ENCODE data around the gene GIGYF2.
"Not testable (repeated sequence)": the region's sequence is repeated elsewhere in the genome, so short reads cannot be mapped to it uniquely, and the experiment has no call there.

GIGYF2 gene

DNA sequence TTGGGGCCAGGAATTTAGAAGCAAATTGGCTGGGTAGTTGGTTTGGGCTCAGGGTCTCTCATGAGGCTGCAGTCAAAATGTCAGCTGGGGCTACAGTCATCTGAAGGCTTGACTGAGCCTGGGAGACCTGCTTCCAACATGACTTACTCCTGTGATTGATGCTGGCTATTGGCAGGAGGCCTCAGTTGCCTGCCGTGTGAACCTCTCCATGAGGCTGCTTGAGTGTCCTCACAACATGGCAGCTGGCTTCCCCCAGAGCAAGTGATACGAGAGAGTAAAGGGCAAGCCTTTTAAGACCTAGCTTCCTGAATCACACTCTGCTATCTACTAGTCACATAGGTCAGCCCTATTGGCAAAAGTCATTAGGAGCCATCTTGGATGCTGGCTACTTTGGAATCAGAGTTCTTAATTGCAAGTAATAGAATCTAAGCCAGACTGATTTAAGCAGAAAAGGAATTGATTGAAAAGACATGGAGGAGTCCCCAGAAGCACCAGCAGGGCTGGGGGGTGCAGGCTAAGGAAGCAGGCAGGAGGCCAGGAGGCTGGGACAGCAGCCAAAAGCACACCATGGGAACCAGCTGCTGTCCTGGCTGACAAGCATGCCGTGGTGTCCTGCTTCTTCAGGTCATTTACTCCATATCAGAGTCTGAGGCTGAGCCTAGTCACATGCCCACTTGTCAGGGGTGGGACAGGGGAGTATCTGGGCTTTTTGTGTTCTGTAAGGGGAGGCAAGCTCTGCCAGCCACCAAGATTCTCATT is 7.8 kb upstream of the GIGYF2 start:
- TF ChIP-seq CTCF (conservative IDR thresholded peaks at IDR 0.05) = no peak
- TF ChIP-seq ZFX (IDR thresholded peaks at IDR 0.05) = no peak
- H3K27ac ChIP-seq = no peak overlapping the region

DNA sequence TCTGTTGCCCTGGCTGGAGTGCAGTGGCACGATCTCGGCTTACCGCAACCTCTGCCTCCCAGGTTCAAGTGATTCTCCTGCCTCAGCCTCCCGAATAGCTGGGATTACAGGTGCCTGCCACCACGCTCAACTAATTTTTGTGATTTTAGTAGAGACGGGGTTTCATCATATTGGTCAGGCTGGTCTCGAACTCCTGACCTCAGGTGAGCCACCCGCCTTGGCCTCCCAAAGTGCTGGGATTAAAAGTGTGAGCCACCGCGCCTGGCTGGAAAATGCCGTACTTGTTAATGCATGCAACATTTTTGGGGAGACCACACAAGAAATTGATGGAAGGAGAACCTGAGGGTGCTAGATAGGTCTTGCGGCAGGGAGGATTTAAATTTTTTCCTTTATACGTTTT is 6.0 kb upstream of the GIGYF2 start:
- H3K27ac ChIP-seq = not testable (repeated sequence)

- TF ChIP-seq CTCF (conservative IDR thresholded peaks at IDR 0.05) (no peak), ZFX (IDR thresholded peaks at IDR 0.05) (no peak)
Measured at GRCh38 chr2:232693344-232693743, 3.8 kb upstream of the GIGYF2 start.

DNA sequence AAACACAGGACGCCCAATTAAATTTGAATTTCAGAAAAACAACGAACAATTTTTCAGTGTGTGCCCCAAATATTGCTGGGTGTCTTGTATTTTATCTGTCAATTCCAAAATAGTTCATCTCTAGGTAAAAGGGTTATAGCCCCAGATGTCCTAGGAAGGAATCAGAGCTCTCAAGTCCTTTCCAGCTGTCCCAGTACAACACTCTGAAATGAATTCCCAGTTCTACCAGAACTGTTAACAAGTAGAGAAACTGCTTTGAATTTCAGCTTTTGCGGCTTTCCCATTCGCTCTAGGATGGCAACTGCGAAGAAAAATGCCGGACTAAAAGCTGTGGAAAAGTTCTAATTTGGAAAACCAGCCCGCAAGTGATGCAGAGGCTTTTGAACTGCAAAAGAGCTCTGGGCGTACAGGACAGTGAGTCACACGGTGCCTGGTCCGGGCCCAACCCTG is 497 bp upstream of the GIGYF2 start:
- TF ChIP-seq CTCF (conservative IDR thresholded peaks at IDR 0.05) = no peak
- TF ChIP-seq ZFX (IDR thresholded peaks at IDR 0.05) = no peak
- peak overlapping the region; percentile 94 for H3K27ac ChIP-seq

More at GRCh38 chr2:232693344-232693743, 3.8 kb upstream of the GIGYF2 start:
- no peak overlapping the region for H3K27ac ChIP-seq

DNA sequence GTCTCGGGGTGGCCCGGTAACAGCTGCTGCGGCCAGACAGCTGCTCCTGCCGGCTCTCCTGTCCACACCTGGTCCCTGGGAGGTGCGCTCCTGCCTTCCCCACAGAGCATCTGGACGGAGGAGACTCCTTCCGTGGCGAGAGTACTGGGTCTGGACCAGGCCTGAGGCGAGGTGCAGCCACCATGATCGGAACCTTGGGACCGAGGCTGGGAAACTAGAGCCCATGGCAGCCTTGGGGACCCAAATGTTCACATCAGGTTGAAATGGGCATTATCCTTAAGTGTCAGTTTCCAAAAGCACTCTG is 628 bp downstream of the GIGYF2 start:
- TF ChIP-seq CTCF (conservative IDR thresholded peaks at IDR 0.05) = no peak
- TF ChIP-seq ZFX (IDR thresholded peaks at IDR 0.05) = no peak; the same call in 1 of the 2 replicates
- H3K27ac ChIP-seq = peak overlapping the region; percentile 94

GRCh38 chr2:232698556-232699091 is 1.5 kb downstream of the GIGYF2 start:
- H3K27ac ChIP-seq = no peak overlapping the region
- TF ChIP-seq ZFX (IDR thresholded peaks at IDR 0.05) = no peak
- no peak for TF ChIP-seq CTCF (conservative IDR thresholded peaks at IDR 0.05)

DNA sequence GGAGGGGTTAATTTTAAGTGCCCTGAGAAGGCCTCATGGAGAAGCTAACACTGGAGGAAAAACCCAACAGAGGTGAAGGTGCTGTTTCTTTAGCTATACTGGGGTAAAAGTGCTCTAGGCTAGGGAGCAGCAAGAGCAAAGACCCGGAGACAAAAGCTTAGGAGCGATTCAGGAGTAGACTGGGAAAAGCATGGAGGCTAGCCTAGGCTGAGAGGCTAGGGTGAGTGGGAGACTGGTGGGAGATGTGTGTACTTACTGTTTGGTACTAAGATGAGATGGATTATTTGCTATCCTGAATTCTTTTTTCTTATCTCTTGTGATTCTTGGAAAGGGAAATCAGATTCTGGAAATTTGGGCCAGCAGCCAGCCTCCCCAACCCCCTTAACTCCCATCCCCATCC is 2.0 kb downstream of the GIGYF2 start:
- H3K27ac ChIP-seq = no peak overlapping the region

More for the DNA sequence above, 2.0 kb downstream of the GIGYF2 start:
- TF ChIP-seq ZFX (IDR thresholded peaks at IDR 0.05) (no peak), CTCF (conservative IDR thresholded peaks at IDR 0.05) (no peak)
